Measurements from ENCODE around the gene GRPEL1.

The GRPEL1 gene

DNA sequence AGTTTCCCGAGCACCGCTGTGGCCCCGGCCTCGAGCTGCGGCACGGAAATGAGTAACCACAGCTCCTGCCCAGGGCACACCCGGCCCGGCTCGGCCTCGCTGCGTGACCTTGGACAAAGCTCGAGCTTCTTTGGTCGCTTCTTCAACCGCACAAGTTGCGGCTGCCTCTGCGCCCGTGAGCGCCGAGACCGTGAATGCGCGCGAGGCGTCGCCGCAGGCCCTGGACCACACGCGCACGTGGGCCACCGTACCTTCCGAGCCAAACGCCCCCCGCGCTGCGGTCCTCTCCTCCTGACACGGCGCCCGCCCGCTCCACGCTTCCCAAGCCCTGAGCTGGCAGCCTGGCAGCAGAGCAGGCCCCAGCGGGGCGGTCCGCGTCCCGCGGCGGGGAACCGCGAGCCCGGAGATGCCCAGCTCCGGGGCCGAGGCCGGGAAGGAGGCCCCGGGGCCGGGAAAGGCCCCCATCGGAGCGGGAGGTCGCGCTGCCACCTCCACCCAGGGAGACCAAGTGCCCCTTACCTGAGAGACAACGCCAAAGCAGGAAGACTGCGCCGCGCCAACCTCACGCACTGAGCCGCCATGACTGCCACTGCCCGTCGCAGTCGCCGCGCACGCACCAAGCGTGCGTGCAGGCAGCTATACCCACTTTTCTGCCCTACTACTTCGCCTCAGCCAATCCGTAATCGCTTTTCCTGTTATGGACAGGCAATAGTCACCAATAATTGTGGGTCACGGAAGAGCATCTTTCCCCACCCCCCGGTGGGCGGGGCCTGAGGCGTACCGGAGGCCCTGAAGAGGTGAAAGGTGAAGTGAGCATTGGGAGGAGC lies at the start of gene GRPEL1 (continued):
- TF ChIP-seq GLIS2 (tag by site-specific recombination; IDR thresholded peaks at IDR 0.05) (peak; percentile 46; the same call in 1 of the 2 replicates), ZNF610 (tag by site-specific recombination; IDR thresholded peaks at IDR 0.05; ENCODE audit: borderline replicate concordance) (no peak), SCRT1 (tag by site-specific recombination; IDR thresholded peaks at IDR 0.05; ENCODE audit: borderline replicate concordance) (no peak), ZNF560 (tag by site-specific recombination; IDR thresholded peaks at IDR 0.05; ENCODE audit: borderline replicate concordance) (no peak), ZNF660 (tag by site-specific recombination; IDR thresholded peaks at IDR 0.05) (peak; percentile 28; the same call in 1 of the 2 replicates), ZNF704 (tag by site-specific recombination; IDR thresholded peaks at IDR 0.05) (no peak), ZNF514 (tag by site-specific recombination; IDR thresholded peaks at IDR 0.05) (no peak), ZBTB26 (tag by site-specific recombination; optimal IDR thresholded peaks at IDR 0.05) (peak; percentile 86), ZNF354C (tag by site-specific recombination; IDR thresholded peaks at IDR 0.05; ENCODE audit: borderline replicate concordance, low read depth) (no peak), ZNF248 (tag by site-specific recombination; IDR thresholded peaks at IDR 0.05) (no peak), HOXD13 (CRISPR knock-in tag; IDR thresholded peaks at IDR 0.05; ENCODE audit: borderline replicate concordance) (no peak), ZNF837 (tag by site-specific recombination; IDR thresholded peaks at IDR 0.05) (no peak), RBAK (tag by site-specific recombination; IDR thresholded peaks at IDR 0.05) (no peak), ZBTB20 (tag by site-specific recombination; IDR thresholded peaks at IDR 0.05) (no peak; the same call in 1 of the 2 replicates), ZBTB8A (tag by site-specific recombination; IDR thresholded peaks at IDR 0.05) (peak; percentile 55; the same call in 1 of the 2 replicates), ZNF571 (tag by site-specific recombination; IDR thresholded peaks at IDR 0.05) (no peak), ZNF266 (tag by site-specific recombination; IDR thresholded peaks at IDR 0.05; ENCODE audit: low read depth) (no peak), ZNF843 (tag by site-specific recombination; IDR thresholded peaks at IDR 0.05) (no peak), ZNF433 (tag by site-specific recombination; IDR thresholded peaks at IDR 0.05; ENCODE audit: low read depth) (no peak), ZNF501 (tag by site-specific recombination; IDR thresholded peaks at IDR 0.05) (no peak), ZNF544 (tag by site-specific recombination; IDR thresholded peaks at IDR 0.05) (no peak), ZNF664 (tag by site-specific recombination; IDR thresholded peaks at IDR 0.05) (peak; percentile 97), ZNF510 (tag by site-specific recombination; IDR thresholded peaks at IDR 0.05; ENCODE audit: insufficient replicate concordance) (no peak), ZNF596 (tag by site-specific recombination; IDR thresholded peaks at IDR 0.05) (no peak), HIC1 (tag by site-specific recombination; IDR thresholded peaks at IDR 0.05) (peak; percentile 91), ZNF580 (tag by site-specific recombination; IDR thresholded peaks at IDR 0.05) (0 out of 2 replicates have a peak, but pooled peaks have one; percentile 13), ZNF311 (tag by site-specific recombination; IDR thresholded peaks at IDR 0.05; ENCODE audit: borderline replicate concordance) (no peak), ZFP37 (tag by site-specific recombination; IDR thresholded peaks at IDR 0.05) (no peak)
- TF ChIP-seq, protein P1, sequence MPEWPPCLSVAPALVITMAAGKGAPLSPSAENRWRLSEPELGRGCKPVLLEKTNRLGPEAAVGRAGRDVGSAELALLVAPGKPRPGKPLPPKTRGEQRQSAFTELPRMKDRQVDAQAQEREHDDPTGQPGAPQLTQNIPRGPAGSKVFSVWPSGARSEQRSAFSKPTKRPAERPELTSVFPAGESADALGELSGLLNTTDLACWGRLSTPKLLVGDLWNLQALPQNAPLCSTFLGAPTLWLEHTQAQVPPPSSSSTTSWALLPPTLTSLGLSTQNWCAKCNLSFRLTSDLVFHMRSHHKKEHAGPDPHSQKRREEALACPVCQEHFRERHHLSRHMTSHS (tag by site-specific recombination; IDR thresholded peaks at IDR 0.05) = no peak
- TF ChIP-seq, protein P2, sequence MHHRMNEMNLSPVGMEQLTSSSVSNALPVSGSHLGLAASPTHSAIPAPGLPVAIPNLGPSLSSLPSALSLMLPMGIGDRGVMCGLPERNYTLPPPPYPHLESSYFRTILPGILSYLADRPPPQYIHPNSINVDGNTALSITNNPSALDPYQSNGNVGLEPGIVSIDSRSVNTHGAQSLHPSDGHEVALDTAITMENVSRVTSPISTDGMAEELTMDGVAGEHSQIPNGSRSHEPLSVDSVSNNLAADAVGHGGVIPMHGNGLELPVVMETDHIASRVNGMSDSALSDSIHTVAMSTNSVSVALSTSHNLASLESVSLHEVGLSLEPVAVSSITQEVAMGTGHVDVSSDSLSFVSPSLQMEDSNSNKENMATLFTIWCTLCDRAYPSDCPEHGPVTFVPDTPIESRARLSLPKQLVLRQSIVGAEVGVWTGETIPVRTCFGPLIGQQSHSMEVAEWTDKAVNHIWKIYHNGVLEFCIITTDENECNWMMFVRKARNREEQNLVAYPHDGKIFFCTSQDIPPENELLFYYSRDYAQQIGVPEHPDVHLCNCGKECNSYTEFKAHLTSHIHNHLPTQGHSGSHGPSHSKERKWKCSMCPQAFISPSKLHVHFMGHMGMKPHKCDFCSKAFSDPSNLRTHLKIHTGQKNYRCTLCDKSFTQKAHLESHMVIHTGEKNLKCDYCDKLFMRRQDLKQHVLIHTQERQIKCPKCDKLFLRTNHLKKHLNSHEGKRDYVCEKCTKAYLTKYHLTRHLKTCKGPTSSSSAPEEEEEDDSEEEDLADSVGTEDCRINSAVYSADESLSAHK (tag by site-specific recombination; IDR thresholded peaks at IDR 0.05) = no peak
- TF ChIP-seq, protein P3, sequence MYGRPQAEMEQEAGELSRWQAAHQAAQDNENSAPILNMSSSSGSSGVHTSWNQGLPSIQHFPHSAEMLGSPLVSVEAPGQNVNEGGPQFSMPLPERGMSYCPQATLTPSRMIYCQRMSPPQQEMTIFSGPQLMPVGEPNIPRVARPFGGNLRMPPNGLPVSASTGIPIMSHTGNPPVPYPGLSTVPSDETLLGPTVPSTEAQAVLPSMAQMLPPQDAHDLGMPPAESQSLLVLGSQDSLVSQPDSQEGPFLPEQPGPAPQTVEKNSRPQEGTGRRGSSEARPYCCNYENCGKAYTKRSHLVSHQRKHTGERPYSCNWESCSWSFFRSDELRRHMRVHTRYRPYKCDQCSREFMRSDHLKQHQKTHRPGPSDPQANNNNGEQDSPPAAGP (tag by site-specific recombination; IDR thresholded peaks at IDR 0.05) = peak; percentile 32; the same call in 1 of the 2 replicates

All from HEK293 (cell line).